Renal cortical epithelial cell (primary cell): Measurements from ENCODE around the gene BMPR1A. TPM values are rescaled to one million over a fixed set of nuclear protein-coding genes. Genes with fewer than 3 reads are reported as not detected.
A peak's percentile ranks its signal among the peaks of the same experiment; 100 is the strongest.

Source experiments
- DNase-seq: peaks from one replicate; pipeline ENCODE4 v3.0.0-alpha.2; 2011; ENCODE audit warnings: low read depth
- total RNA-seq: library from RNA; depleted of rRNA; stranded (reverse); fragments of >200 nt; gene quantifications from 2 replicates; pipeline ENCODE4 v1.2.3, GENCODE V29; 2014

Gene BMPR1A
- total RNA-seq, 1 donor from 2014 or later = 92.9 TPM

DNA sequence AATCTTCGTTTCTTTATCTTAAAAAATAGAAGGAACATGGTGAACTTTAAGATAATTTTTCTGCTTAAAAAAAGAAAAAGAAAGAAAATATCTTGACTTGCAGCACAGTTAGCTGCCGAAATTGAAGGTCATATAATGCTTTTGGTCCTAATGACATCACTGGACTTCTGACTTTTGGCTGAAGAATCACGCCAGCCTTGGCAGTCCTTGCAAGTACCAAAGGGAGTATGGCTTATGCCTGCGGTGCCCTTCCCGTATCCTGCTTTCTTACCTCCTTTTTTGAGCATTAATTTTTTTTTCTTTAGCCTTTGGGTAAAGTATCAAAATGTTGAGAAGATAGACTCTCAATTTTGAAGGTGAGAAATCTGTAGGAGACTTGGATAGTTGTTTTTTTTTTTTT lies 7.0 kb downstream of the BMPR1A start:
- no peak for DNase-seq

DNA sequence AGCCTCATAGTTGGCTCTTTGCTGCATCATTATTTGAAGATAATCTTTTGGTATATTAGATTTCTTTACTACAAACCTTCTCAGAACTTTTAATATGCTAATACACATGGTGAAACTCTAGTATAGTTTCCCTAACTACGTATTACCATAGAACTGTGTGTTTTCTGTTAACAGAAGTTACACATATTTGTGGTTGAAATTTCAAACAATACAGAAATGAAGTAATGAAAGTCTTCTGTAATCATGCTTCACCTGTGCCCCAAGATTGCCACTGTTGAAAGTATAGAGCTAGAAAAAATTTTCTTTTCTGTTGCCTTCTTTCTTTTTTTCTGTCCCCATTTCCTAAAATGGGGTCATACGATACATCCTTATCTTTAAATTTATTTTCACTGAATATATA lies 9.1 kb downstream of the BMPR1A start:
- DNase-seq = no peak

DNA sequence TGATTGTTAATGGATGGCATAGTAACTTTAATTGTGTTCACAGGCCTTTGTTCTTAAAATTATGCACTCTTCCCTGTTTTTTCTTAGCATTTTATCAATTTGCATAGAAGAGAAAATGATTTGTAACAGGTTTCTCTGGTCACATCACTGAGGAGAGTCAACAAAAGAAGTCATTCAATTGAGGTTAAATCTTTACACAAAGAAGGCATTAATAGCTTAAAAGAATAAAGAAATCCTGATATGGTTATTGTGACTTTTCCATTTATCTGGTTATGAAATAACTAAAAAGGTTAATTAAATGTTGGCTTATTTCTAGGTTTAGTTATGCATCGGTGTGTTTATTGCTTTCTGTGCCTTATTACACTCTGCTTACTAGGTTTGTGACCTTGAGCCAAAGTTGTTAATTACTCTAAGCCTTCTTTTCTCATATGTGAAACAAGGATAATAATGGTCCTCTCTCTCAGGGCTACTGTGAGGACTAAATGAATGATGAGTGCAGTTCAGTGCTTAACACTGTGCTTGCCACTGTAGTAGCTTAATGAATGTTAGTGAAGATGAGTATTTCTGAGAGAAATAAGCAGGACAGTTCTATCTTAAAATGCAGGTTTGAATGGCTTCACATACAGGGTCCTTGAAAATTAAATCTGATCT lies 12.1 kb downstream of the BMPR1A start:
- no peak for DNase-seq

DNA sequence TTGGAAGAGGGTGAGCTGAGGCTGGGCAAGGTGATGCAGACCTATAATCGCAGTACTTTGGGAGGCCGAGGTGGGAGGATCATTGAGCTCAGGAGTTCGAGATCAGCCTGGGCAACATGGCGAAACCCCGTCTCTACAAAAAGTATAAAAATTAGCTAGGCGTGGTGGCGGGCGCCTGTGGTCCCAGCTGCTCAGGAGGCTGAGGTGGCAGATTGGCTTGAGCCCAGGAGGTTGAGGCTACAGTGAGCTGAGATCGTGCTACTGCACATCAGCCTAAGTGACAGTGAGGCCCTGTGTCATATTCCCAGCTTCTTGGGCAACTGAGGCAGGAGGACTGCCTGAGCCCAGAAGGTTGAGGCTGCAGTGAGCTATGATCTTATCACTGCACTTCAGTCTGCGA lies 13.6 kb downstream of the BMPR1A start:
- DNase-seq = no peak

DNA sequence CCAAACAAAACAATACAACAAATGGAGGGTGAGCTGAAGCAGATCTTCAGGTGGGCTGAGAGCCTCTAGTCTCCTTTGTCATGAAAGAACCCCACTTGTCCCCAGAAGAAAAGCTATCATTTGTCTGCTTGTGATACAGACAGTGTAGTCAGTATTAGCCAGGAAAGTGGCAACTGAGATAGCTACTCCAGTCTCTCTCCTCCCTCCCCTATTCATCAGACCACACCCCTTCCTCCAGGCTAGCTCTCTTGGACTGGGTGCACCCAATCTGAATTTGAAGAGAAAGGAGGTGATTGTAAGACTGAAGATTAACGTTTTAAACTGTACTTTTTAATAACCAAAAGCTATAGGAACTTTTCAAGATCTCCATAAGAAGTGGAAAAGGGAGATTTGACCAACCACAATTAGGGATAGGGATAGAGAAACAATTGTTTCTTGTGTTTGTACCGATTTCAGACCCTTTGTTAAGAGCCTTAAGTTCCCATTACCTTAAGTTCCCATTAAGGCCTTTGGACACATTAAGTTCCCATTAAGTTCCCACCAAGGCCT lies 14.1 kb downstream of the BMPR1A start:
- DNase-seq = no peak

DNA sequence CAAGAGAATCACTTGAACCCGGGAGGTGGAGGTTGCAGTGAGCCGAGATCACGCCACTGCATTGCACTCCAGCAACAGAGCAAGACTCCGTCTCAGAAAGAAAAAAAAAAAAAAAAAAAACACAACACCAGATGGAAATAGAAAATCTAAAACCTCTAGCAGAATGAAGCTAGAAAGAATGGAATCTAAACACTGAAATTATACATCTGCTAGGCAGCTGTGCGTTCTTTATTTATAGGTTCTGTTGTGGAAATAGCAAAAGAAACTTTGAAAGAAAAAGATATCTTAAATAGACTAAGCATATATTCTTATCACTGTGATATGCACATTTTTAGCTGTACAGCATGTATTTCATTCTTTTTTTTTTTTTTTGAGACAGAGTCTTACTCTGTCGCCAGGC lies 17.1 kb downstream of the BMPR1A start:
- no peak for DNase-seq

DNA sequence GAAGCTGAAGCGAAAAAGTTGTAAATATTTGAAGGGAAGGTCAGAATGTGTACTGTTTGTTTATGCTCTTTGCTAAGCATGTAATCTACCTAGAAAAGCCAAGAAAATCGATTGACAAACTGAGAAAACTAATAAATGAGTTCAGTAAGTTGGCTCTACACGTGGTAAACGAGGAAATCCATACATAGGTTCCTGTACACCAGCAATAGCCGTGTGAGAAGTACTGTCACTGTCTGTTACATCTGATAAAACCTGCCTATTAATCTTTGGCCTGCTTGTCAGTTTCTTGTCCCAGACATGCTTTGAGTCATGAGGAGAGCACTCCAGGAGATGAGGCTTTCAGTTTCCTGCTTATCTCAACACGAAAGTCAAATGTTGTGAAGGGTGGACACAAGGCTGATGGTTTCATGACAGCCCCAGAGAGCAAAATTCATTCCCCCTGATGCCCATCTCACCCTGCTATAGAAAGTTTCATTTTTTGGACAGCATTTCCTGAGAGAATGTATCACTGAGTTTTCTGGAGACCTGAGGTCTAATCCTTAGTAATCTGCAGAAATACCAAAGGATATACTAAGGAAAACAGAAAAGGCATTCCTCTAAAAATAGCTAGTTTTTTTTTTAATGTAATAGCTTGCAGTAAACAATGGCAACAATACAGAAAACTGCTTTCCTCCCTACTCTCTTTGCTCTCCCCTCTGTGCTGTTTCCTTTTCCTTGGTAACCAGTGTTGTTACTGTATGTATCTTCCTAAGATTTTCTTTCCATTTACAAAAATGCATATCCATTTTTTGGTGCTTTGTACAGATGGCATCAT lies 18.8 kb downstream of the BMPR1A start:
- DNase-seq = no peak

DNA sequence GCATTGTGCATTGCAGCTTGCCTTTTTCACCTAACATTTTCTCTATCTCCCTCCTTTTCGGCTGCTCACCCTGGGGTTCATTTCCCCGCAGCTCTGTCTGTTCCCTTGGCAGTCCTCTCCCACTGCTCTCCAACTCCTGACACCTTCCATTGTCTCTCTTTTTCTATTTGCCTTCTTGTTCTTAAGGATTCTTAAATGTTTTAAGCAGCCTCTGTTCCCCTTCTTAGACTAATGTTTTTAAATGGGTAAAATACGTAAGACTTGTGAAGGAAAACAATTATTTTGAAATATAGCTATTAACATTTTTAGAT lies 19.4 kb downstream of the BMPR1A start:
- DNase-seq = no peak

DNA sequence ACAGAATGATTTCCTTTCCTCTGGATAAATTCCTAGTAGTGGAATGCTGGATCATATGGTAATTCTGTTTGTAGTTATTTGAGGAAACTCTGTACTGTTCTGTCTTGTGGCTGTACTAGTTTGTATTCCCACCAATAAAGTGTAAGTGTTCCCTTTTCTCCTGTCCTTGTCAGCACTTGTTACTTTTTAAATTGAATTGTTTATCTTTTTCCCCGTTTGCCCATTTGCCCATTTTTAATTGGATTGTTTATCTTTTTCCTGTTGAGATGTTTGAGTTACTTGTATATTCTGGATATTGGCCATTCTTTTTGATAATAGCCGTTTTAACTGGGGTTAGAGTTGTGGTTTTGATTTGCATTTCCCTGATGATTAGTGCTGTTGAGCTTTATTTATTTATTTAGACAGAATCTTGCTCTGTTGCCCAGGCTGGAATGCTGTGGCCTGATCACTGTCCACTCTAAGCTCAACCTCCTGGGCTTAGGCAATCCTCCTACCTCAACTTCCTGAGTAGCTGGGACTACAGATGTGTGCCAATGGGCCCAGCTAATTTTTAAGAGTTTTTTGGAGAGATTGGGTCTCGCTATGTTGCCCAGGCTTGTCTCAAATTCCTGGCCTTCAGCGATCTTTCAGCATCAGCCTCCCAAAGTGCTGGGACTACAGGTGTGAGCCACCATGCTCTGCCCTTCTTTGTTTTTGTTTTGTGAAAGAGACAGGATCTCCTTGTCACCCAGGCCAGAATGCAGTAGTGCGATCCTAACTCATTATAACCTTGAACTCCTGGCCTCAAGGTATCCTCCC lies 23.0 kb downstream of the BMPR1A start:
- no peak for DNase-seq

DNA sequence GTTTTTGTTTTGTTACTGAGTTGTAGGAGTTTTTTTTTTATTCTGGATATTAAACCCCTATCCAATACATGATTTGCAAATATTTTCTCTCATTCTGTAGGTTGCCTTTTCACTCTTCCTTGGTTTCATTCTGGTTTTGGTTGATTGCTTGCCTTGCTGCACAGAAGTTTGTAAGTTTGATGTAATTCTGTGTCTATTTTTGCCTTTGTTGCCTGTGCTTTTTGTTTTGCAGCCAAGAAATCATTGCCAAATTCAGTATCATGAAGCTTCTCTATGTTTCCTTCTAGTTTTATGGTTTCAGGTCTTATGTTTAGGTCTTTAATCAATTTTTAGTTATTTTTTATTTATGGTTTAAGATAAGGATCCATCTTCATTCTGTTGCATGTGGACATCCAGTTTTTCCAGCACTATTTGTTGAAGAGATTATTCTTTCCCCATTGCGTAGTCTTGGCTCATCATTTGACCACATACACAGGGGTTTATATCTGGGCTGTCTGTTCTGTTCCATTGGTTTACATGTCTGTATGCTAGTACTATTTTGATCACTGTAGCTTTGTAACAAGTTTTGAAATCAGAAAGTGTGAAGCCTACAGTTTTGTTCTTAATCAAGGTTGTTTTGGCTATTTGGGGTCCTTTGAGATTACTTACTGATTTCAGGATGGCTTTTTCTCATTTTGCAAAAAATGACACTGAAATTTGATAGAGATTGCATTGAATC lies 26.4 kb downstream of the BMPR1A start:
- no peak for DNase-seq

DNA sequence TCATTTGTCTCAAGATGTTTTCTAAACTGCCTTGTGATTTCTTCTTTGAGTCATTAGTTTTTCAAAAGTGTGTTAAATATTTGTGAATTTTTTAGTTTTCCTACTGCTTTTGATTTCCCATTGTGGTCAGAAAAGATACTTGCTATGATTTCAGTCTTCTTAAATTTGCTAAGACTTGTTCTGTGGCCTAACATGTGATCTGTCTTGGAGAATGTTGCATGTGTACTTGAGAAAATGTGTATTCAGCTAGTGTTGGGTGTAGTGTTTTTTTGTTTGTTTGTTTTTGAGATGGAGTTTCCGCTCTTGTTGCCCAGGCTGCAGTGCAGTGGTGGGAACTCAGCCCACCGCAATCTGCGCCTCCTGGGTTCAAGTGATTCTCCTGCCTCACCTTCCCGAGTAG lies 28.6 kb downstream of the BMPR1A start:
- no peak for DNase-seq

DNA sequence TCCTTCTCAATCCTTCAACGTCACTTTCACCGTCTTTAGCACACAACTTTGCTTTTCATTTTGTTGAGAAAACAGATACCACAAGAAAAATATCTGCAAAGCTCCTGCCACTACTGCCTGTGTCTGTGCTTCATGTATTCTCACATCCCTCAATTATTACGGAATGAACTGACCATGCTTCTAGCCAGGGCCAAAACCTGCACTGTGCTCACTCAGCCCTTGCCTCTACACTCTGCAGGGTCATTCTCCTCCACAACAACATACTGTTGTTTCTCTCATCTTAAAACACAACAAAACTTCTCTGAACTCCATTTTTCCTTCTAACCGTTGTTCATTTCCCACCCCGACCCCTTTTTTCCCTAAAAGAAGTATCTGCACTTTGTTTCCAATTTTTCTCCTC lies 29.5 kb downstream of the BMPR1A start:
- peak; percentile 30 for DNase-seq

DNA sequence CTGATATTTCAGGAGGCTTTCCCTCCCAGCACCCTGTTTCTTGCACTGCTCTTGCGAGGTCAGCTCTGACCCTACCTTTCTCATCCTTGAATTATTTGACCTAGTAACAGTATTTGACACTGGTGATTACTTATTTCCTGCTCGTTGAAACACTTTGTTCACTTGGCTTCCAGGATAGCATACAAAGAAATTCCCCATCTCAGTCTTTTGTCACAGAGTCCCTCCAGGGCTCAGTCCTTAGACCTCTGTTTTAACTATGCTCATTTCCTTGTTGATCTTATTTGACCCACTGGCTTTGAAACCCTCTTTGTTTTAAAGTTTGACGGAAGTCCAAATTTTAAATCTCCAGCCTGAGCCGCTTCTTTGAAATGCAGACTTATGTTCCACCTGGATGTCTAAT lies 29.9 kb downstream of the BMPR1A start:
- peak; percentile 62 for DNase-seq

DNA sequence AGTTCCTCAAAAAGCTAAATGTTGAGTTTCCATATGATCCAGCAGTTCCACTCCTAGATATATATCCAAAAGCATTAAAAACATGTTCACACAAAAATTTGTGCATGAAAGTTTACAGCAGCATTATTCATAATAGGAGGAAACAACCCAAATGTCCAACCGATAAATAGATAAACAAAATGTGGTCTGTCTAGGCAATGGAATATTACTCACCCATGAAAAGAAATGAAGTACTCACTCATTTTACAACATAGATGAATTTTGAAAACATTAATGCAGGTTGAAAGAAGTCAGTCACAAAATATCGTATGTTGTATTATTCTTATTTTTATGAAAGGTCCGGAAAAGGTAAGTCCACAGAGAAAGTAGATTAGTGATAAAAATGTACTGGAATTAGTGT lies 34.0 kb downstream of the BMPR1A start:
- no peak for DNase-seq

DNA sequence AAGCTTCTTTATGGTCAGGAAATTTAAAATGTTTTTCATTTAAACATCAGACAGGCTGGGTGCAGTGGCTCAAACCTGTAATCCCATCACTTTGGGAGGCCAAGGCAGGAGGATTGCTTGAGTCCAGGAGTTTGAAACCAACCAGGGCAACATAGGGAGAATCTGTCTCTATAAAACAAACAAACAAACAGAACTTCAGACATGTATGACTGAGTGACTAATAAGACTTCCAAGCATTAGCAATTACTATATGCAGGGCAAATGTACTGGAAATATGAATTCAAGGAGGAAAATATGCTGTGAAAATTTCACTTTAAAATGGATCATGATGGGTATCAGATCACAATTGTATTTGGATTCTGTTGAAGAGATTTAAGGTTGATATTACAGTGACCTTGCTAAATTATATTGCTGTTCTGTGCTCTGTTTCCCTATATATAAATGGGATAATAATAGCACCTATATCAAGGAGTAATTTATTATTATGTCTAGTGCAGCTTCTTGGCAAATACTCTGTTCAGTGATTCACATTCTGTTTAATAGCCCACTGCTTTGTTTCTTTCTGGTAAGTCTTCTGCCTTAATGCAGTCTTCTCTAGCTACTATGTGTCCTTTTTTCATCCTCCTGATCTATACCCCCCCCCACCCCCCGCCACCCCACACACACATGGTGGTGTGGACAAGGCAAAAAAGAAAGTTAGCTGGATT lies 36.2 kb downstream of the BMPR1A start:
- DNase-seq = no peak

DNA sequence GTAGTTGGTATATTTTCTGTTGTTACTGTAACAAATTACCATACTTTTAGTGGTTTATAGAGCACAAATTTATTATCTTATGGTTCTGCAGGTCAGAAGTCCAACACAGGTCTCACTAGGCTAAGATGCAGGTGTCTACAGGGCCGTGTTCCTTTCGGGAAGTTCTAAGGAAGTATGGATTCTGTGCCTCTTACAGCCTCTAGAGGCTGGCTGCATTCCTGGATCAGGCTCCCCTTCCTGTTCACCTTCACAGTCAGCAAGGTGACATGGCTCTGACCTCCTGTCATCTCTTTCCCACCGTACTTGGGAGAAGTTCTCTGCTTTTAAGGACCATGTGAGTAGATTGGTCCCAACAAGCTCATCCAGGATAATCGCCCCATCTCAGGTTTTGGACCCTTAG lies 37.3 kb downstream of the BMPR1A start:
- no peak for DNase-seq

DNA sequence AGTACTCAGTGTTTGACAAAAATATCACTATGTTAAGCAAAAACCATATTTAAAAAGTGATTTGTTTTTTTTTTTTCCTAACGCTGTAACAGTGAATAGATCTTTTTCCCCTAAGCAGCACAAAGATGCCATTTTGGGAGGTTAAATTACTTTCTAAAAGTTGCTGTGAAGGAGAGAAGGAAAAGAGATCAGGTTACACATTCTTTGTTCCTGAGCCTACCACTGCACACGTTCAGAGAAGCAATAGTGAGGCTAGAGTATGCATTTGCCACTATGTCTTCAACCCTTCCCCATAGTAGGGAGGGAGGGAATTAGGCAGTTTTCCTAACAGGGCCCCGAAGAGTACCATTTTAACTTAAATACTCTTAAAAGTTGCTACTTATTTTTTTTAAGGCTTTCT lies 38.9 kb downstream of the BMPR1A start:
- peak; percentile 68 for DNase-seq

DNA sequence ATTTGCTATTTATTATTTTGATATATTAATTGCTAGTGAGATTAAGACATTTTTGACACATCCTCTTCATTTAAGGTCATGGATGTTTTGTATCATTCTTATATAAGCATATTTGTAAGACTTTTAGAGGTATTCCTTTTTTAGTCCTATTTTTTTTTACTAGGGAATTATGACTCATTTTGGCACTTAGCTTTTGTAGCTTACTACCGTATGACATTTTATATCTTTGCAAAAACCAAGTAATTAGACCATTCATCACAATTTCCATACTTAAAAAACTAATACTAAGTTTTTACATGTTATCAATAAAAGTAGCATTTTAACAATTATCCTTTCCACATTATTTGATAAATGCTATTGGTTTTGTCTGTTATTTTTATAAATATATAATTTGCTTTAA lies 41.6 kb downstream of the BMPR1A start:
- DNase-seq = no peak

DNA sequence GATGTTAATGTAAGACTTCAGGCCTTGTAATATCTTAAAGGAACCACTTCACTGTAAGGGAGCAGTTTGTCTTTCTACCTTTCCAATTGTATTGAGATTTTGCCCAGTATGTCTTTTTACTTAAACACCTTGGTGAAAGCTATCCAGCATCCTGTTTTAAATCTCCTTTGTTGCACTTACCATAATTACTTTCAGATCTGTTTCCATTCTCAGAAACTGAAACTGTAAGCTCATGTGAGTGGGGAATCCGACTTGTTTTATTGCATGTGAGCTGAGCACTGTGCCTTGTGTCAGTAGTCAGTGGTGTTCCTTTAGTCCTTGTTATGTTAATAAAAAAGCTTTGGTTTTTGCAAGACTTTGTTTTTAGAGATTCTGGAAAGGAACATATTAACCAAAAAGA lies 42.2 kb downstream of the BMPR1A start:
- peak; percentile 37 for DNase-seq

DNA sequence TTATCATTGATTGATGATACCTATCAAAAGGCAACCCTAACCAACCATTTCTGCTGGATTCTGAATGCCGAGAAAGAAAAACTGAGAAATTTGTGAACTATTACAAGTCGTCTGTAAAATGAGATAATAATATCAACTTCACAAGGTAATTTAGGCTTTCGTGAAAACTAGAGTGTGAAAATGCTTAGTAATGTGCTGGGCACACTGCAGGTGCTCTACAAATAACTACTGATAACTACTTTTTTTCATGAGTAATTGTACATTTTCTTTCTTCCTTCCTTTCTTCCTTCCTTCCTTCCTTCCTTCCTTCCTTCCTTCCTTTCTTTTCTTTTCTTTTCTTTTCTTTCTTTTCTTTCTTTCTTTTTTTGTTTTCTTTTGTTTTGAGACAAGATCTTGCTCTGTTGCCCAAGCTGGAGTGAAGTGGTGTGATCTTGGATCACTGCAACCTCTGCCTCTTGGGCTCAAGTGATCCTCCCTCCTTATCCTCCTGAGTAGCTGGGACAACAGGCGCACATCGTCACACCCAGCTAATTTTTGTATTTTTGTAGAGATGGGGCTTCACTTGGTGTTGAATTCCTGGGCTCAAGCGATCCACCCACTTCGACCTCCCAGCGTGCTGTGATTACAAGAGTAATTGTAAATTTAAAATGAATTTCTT lies 42.9 kb downstream of the BMPR1A start:
- DNase-seq = no peak

DNA sequence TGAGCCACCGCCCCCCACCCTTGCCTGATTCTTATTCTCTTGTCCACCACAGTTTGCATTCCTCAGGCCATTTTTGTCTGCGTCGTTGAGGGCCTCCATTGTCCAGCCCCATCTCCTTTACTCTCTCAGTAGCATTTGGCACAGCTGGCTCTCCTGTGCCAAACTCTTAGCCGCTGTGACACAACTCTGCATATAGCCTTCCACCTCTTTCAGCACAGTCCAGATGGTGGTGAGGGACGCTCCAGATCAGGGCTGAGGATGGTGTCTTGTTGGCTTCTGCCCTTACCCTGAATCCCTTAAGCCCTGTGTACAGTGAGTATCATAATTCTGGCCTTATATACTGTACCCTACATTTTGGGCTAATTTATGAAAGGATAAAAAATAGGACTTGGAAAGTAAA lies 45.6 kb downstream of the BMPR1A start:
- DNase-seq = no peak
